UCSD-AML1 (cell line): ENCODE data around the gene KDM5B.

Experiments used
- DNase-seq: peaks from one replicate; lab custom pipeline; 2025; ENCODE audit not compliant: unreplicated experiment; lab: John Stamatoyannopoulos, UW

The KDM5B gene

DNA sequence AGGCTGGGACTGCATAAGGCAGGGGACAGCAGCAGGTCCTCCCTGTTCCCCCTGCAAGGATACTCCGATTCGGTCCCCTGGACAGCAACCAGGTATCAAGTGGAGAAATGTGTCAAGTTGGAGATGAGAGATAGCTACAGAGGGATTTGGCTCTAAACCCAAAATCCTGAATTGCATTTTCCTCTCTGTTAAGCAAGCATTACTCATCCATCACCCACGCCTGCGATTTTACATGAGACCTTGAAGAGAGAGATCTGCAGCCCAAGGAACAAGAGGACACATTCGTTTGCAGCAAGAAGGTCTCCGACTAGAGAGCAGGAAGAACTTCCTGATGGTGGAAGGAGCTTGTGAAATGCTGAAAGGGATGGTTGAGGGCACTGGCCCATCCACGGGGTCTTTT lies 119.8 kb downstream of the KDM5B start:
- no peak for DNase-seq

DNA sequence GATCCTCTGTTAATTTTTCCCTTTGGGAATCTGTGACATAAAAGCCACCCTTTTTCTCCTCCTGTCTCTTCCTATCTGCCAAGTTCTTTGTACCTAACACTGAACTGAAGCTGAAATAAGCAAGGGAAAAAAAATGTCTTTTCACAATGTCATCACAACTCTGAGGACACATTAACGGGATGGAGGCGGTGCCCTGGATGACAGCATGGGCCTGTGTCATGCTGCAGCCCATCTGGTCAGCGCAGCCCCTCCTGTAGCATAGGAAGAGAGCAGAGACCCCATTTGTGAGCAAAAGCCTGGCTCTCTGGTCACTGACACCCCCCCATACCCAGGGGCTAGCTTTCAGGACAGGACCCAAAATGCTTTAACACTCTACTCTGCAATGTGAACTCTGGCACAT lies 120.4 kb downstream of the KDM5B start:
- no peak for DNase-seq

DNA sequence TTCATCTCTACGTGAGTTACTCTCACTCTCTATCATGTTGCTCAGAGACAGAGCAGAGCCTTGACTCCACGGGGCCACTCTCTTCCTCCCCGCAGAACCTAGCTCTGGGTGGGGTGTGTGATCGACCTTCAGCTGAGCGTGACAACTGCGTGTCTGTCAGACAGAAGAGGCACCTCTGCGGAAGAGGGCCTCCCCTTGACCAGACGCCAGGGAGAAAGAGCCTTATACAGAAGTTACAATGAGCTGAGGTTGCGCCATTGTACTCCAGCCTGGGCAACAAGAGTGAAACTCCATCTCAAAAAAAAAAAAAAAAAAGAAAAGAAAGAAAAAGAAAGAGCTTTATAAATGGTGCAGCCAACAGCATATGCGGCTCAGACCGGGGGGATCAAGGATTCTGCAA lies 120.9 kb downstream of the KDM5B start:
- no peak for DNase-seq

DNA sequence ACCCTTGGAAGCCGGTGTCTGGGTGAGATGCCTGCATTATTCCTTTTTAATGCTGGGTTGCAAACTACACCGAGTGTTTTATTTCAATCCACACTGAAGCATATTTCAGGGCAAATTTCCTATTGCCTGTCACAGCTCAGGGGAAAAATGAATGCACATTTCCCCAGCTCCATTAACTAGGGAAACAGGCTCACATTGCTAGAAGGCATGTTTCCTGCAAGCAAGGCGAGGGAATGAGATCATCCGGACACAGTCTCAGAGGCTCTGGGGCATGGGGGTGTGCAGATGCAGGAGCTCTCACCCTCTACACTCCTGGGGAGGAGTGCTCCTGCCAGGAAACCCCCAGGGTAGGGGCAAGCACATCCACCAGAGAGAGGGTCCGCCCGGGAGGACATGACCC lies 122.6 kb downstream of the KDM5B start:
- DNase-seq = no peak

DNA sequence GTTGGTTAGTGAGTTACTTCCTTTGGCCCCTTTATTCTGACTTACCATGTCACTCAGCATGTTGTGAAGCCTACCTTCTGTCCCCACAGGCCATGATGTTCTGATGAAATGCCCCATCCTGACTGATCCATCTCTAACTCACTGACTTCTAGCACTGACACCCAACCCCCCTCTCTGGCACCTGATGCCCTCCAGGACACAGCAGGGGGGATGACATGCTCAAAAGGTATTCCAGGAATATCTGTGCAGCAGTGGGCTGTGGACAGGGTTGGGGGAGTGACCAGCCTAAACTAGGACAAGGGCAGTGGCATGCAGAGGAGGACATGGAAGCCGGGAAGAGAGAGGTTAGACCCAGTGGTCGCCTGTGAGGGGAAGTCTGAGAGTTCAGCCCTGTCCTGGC lies 123.5 kb downstream of the KDM5B start:
- DNase-seq = no peak

DNA sequence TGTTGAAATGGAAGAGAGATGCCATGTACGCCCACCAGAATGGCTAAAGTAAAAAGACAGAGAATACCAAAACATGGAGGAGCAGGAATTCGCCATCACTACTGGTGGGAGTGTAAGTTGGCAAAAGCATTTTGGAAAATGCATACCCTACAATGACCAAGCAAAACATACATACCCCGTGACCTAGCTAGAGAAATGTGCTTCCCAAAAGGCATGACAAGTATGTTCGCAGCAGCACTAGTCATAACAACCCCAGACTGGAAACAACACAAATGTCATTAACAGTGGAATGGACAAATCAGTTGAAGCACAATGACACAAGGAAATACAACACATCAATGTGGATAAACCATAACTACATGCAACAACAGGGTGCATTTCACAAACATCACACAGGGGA lies 125.2 kb downstream of the KDM5B start:
- DNase-seq = no peak

DNA sequence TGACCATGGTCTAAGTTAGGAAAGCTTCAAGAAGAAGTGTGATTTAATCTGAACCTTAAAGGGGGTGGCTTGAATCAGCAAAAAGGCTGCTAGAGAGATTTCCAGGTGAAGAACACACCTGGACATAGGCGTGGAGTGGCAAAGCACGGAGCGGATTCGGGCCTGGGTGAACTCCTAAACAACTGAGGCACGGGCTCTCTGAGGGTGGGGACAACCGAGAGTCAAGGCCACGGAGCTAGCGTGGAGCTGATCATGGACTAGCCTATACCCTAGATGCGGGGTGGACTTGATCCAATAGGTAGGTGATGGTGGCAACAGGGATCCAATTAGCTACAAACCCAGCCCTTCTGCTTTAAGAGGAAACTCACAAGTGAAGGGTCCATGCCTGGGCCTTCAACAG lies 125.7 kb downstream of the KDM5B start:
- DNase-seq = no peak

DNA sequence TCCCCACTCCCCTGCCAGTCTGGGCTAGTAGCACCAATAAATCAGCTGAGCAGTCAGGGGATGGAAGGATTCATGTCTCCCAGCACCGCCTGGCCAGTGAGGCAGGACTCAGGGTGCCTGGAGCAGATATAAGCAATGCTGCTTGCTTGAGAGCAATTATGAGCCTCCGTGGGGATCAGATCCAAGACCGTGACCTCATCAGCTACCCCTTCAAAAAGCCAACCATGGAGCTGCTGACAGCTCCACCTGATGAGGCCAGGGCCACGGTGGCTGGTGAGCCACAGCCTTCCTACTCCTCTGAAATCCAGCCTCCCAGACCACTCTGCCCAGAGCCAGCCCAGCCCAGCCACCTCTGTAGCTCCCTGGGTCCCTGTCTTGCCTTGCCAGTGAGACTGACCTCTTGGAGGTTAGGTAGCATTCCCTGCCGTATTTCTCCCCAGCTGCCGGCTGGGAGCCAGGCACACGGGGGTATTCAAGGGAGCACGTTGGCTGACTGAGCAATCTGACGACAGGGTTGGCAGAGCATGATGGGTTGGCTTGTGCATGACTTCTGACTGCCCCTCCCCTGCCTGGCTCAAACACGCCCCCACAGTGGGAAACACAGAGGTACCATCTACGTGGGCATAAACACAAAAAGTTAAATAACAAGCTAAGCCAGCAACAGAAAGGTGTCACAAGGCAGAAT lies 126.3 kb downstream of the KDM5B start:
- DNase-seq = no peak

DNA sequence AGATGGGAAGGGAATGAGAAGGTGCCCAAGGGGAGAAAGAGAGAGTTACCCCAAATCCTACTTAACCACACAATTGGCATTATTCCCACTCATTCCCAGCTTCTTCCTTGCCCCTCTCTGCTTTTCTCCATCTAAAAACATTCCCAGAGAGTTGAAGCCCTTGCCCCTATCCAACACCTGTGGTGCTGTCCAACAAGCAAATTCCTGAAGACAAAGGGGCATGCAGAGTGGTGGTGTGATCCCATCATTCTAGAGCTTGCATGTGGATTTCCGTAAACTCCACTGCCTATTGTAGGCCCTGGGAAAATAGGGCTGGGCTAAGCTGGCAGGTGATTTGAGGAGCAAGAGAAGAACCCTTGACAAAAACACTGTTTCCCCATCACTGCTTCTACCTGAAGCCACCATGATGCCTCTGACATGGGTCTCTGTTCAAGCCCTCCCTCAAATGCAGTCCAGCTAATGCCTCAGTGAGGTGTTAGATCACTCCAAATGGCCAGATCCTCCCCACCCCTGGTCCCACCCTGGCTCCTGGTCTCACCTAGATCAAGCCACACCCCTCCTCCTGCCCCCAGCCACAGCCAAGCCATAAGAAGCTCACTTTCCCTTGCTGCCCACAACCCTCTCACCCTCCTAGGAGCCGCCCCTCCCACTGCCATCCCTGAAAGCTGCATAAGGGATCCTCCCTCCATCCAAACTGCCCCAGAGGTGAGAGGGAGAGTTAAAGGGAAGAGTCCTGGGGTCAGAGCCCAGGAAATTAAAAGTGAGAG lies 127.5 kb downstream of the KDM5B start:
- no peak for DNase-seq

DNA sequence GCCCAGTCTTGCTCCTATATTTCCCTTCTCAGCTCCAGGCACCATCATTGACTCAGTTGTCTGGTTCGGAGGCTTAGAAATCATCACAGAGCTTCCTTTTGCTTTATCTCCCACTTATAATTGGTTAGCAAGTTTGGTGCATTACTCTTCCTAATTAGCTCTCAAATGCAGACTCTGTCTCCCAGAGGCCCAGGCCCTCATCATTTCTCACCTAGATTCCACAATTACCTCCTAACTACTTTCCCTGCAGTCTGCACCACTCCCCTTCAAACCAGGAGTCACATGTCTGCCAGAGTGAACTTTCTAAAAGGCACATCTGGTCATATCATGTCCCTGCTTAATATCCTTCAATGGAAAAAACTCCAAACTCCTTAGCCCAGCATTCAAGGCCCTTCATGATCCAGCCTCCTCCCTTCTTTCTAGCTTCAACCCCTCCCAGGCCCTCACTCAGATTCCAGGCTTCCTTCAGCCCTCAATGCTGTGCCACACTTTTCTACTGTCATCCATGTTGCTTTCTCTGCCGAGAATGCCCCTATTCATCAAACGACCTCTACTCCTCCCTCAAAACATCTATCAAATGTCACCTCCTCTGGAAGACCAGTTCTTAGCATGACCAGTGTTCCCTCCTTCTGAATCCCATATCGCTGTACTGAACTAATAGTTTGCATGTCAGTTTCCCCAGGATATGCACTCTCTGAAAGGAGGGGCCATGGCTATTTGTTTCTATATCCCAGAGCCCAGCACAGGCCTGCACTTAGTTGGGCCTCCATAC lies 128.6 kb downstream of the KDM5B start:
- no peak for DNase-seq

DNA sequence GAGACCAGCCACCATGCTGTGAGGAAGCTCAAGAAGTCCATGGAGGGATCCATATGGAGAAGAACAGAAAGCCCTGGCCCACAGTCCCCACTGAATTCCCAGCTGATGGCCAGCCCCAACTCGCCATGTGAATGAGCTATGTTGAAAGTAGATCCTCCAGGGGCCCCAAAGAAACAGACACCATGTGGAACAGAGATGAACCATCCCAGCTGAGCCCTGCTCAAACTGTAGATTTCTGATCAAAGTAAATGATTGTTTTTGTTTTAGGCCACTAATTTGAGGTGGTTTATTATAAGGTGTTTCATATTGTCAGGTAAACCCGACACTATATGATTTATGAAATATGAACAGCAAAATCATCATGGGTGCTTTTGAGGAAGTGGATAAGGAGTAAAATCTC lies 130.8 kb downstream of the KDM5B start:
- DNase-seq = no peak
